Measurements from ENCODE around the gene GSTA5.
A peak's percentile ranks its signal among the peaks of the same experiment; 100 is the strongest.
"Not testable (repeated sequence)": the region's sequence is repeated elsewhere in the genome, so short reads cannot be mapped to it uniquely, and the experiment has no call there.

Gene GSTA5

GRCh38 chr6:52830869-52831268 is 9.7 kb downstream of the GSTA5 start:
- DNase-seq = not testable (repeated sequence)

- DNase-seq = no peak
Measured at GRCh38 chr6:52829046-52829817, 11.4 kb downstream of the GSTA5 start.

GRCh38 chr6:52828621-52829020 is 12.0 kb downstream of the GSTA5 start:
- DNase-seq = not testable (repeated sequence)

GRCh38 chr6:52827073-52827783 is 13.4 kb downstream of the GSTA5 start:
- not testable (repeated sequence) for DNase-seq

GRCh38 chr6:52826513-52826912 is 14.1 kb downstream of the GSTA5 start:
- DNase-seq = no peak

GRCh38 chr6:52825900-52826459 is 14.6 kb downstream of the GSTA5 start:
- DNase-seq = not testable (repeated sequence)

GRCh38 chr6:52825270-52825793 is 15.3 kb downstream of the GSTA5 start:
- not testable (repeated sequence) for DNase-seq

GRCh38 chr6:52821842-52822241 is 18.8 kb downstream of the GSTA5 start:
- DNase-seq = no peak

GRCh38 chr6:52820198-52820597 is 20.4 kb downstream of the GSTA5 start:
- DNase-seq = no peak

- peak in 2 of 4 experiments; percentile 5 to 10 for DNase-seq
Measured at GRCh38 chr6:52815167-52816092, 25.2 kb downstream of the GSTA5 start.

- not testable (repeated sequence) for DNase-seq
Measured at GRCh38 chr6:52814545-52814944, 26.1 kb downstream of the GSTA5 start.

GRCh38 chr6:52809777-52810176 is 30.8 kb downstream of the GSTA5 start:
- not testable (repeated sequence) for DNase-seq

GRCh38 chr6:52808660-52809059 is 32.0 kb downstream of the GSTA5 start:
- DNase-seq = no peak

- not testable (repeated sequence) for DNase-seq
Measured at GRCh38 chr6:52803668-52804255, 36.9 kb downstream of the GSTA5 start, which contains the start of gene GSTA1. Gene GSTA1, minus strand, starts transcription at chr6:52803816. Its CDS starts 4,549 bp downstream, at chr6:52799267.

GRCh38 chr6:52802806-52803205 is 37.8 kb downstream of the GSTA5 start:
- DNase-seq = no peak

- no peak for DNase-seq
Measured at GRCh38 chr6:52801188-52801841, 39.3 kb downstream of the GSTA5 start.

GRCh38 chr6:52799272-52799671 is 41.3 kb downstream of the GSTA5 start:
- DNase-seq = not testable (repeated sequence)

- DNase-seq = not testable (repeated sequence)
Measured at GRCh38 chr6:52794366-52794765, 46.2 kb downstream of the GSTA5 start.

- no peak for DNase-seq
Measured at GRCh38 chr6:52790861-52791260, 49.8 kb downstream of the GSTA5 start.

GRCh38 chr6:52789658-52790057 is 51.0 kb downstream of the GSTA5 start:
- DNase-seq = not testable (repeated sequence)

GRCh38 chr6:52788478-52788877 is 52.1 kb downstream of the GSTA5 start:
- DNase-seq = no peak
